HepG2 (cell line): ENCODE measurements around the gene RANBP2. TPM values are rescaled to one million over a fixed set of nuclear protein-coding genes. Genes with fewer than 3 reads are reported as not detected.

Experiments
- AKAP8 ChIP-seq: sonication (generic); formaldehyde crosslinking; IDR thresholded peaks from 2 replicates; pipeline ENCODE4 v1.5.1; 2020; ENCODE audit warnings: mild to moderate bottlenecking, missing genetic modification reagents
- ATF1 ChIP-seq: IDR thresholded peaks from 2 replicates; pipeline ENCODE4 v1.6.1; 2016; ENCODE audit warnings: mild to moderate bottlenecking, control low read depth
- HNRNPUL1 ChIP-seq: fragments of 200-400 bp; formaldehyde crosslinking; IDR thresholded peaks from 2 replicates; pipeline ENCODE4 v1.6.1; 2017; ENCODE audit warnings: low read depth, mild to moderate bottlenecking, low read length, moderate library complexity
- KAT8 ChIP-seq: IDR thresholded peaks from 2 replicates; pipeline ENCODE4 v1.6.1; 2016; ENCODE audit warnings: missing genetic modification reagents, missing compliant biosample characterization
- KMT2A ChIP-seq: sonication (generic); formaldehyde crosslinking; IDR thresholded peaks from 2 replicates; pipeline ENCODE4 v1.4.0; 2020; ENCODE audit warnings: missing genetic modification reagents
- MATR3 ChIP-seq: sonication (generic); formaldehyde crosslinking; IDR thresholded peaks from 2 replicates; pipeline ENCODE4 v1.4.0; 2020; ENCODE audit warnings: missing genetic modification reagents
- MAX ChIP-seq: IDR thresholded peaks from 2 replicates; pipeline ENCODE4 v1.6.1; 2012; ENCODE audit warnings: inconsistent platforms
- PCBP1 ChIP-seq: fragments of 200-400 bp; formaldehyde crosslinking; IDR thresholded peaks from 2 replicates; pipeline ENCODE4 v1.6.1; 2017; ENCODE audit warnings: mild to moderate bottlenecking, low read depth, low read length, borderline replicate concordance
- PHF8 ChIP-seq: sonication (generic); formaldehyde crosslinking; IDR thresholded peaks from 2 replicates; pipeline ENCODE4 v1.5.0; 2020; ENCODE audit warnings: missing genetic modification reagents
- POLR2G ChIP-seq: fragments of 200-400 bp; formaldehyde crosslinking; IDR thresholded peaks from 2 replicates; pipeline ENCODE4 v1.6.1; 2018; ENCODE audit warnings: mild to moderate bottlenecking, low read depth, low read length, moderate library complexity
- RBAK ChIP-seq: sonication (generic); formaldehyde crosslinking; IDR thresholded peaks from 2 replicates; pipeline ENCODE4 v1.5.1; 2020; ENCODE audit warnings: mild to moderate bottlenecking, missing genetic modification reagents
- SP1 ChIP-seq, 2 experiments: fragments of 450-650 bp in 1 of 2; sonication (generic) in 1 of 2; formaldehyde crosslinking in 1 of 2; IDR thresholded peaks; 2 replicates each; pipeline versions ENCODE4 v1.4.0 to v1.6.1; 2016 to 2020; ENCODE audit warnings: missing genetic modification reagents in 1 of 2
- ZNF264 ChIP-seq: sonication (generic); formaldehyde crosslinking; IDR thresholded peaks from 2 replicates; pipeline ENCODE4 v1.4.0; 2020; ENCODE audit warnings: missing genetic modification reagents
- ZNF280D ChIP-seq: sonication (generic); formaldehyde crosslinking; IDR thresholded peaks from 2 replicates; pipeline ENCODE4 v1.5.1; 2020; ENCODE audit warnings: mild to moderate bottlenecking, missing genetic modification reagents
- ZNF670 ChIP-seq: sonication (generic); formaldehyde crosslinking; IDR thresholded peaks from 2 replicates; pipeline ENCODE4 v1.8.0; 2022; ENCODE audit warnings: mild to moderate bottlenecking, missing genetic modification reagents, borderline replicate concordance
- ZNF775 ChIP-seq: sonication (generic); formaldehyde crosslinking; IDR thresholded peaks from 2 replicates; pipeline ENCODE4 v1.4.0; 2020; ENCODE audit warnings: missing genetic modification reagents, mild to moderate bottlenecking, moderate library complexity, borderline replicate concordance
- ZNF782 ChIP-seq: sonication (generic); formaldehyde crosslinking; IDR thresholded peaks from 2 replicates; pipeline ENCODE4 v1.4.0; 2020; ENCODE audit warnings: missing genetic modification reagents, mild to moderate bottlenecking, borderline replicate concordance
- ZSCAN12 ChIP-seq: sonication (generic); formaldehyde crosslinking; IDR thresholded peaks from 2 replicates; pipeline ENCODE4 v1.9.0; 2021; ENCODE audit warnings: mild to moderate bottlenecking, missing genetic modification reagents
- ZSCAN9 ChIP-seq: IDR thresholded peaks from 2 replicates; pipeline ENCODE4 v1.6.1; 2016; ENCODE audit warnings: borderline replicate concordance
- polyA plus RNA-seq, 8 experiments: library from polyadenylated mRNA; depleted of rRNA in 3 of 8; stranded (reverse) in 7 of 8; unstranded in 1 of 8; fragments of >200 nt; fragmentation: Illumina TruSeq in 4 of 8; extraction: Trizol in 4 of 8; gene quantifications; 2 replicates each; pipeline versions ENCODE4 v1.2.1 to v1.2.3, GENCODE V29; 2011 to 2016; ENCODE audit warnings: low read depth in 4 of 8, missing spikeins in 1 of 8, mixed read lengths in 1 of 8; ENCODE audit not compliant: insufficient read depth in 1 of 8
- total RNA-seq, 5 experiments: library from RNA; depleted of rRNA; stranded (reverse); fragments of >200 nt; fragmentation: Illumina TruSeq; extraction: Trizol; gene quantifications; 2 replicates each; pipeline ENCODE4 v1.2.3, GENCODE V29; 2016; ENCODE audit warnings: low read depth in 1 of 5
- TF ChIP-seq, protein P1 (sequence below): IDR thresholded peaks from 2 replicates; pipeline ENCODE4 v1.6.1; 2012; ENCODE audit warnings: low read length, improper control_type of control experiment
- TF ChIP-seq, protein P2 (sequence below): sonication (generic); formaldehyde crosslinking; IDR thresholded peaks from 2 replicates; pipeline ENCODE4 v1.5.1; 2020; ENCODE audit warnings: mild to moderate bottlenecking, moderate library complexity, missing genetic modification reagents

Gene RANBP2
- total and polyA plus RNA-seq, 2 of the 13 experiments (the other 11 are each of a cell fraction or from before 2014, with no cell fraction given), result 12.2 to 87.0 TPM

DNA sequence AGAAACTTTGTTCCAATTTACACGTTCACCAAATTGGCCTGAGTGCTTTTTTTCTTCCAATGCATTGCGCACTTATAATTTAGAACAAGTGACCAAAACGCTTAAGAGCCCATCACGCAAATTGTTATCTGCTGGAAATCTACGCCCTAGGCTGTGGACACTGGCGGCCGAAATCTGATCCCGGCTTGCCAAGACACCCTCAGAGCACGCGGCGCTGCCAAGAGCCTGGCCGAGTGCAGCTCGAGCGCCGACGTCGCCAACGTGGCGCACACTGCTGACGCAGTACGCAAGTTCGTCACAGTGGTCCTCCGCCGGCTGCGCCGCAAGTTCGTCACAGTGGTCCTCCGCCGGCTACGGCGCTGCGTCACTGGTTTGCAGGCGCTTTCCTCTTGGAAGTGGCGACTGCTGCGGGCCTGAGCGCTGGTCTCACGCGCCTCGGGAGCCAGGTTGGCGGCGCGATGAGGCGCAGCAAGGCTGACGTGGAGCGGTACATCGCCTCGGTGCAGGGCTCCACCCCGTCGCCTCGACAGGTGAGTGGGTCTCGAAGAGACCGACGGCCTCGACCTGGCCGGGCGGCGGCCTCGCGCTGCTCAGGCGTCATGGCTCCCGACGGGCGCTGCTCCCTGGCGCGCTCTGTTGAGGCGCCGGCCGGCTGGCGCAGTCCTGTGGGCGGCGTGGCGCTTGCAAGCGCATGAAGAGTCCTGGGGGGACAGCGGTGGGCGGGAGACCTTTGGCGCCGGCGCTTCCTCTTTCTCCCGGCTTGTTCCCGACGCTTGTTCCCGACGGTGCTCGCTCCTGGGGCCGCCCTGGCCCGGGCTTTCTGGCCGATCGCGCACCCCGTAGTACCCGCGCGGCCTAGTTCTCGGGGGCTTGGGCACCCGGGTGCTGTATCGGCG lies at the start of gene RANBP2 (continued):
- TF ChIP-seq ZNF280D (CRISPR knock-in tag) (peak; percentile 98), MAX (peak; percentile 100), RBAK (0 out of 2 replicates have a peak, but pooled peaks have one; percentile 25), ZNF670 (CRISPR knock-in tag) (peak; percentile 98), ZNF775 (CRISPR knock-in tag) (0 out of 2 replicates have a peak, but pooled peaks have one; percentile 77), SP1 (IDR thresholded peaks at IDR 0.05) (no peak), SP1 (CRISPR knock-in tag; IDR thresholded peaks at IDR 0.05) (peak; percentile 93), ZSCAN9 (CRISPR knock-in tag) (peak; percentile 97), ATF1 (CRISPR knock-in tag) (peak; percentile 99), ZSCAN12 (CRISPR knock-in tag) (peak; percentile 34; the same call in 1 of the 2 replicates), ZNF782 (CRISPR knock-in tag) (peak; percentile 97), MATR3 (CRISPR knock-in tag) (no peak), PHF8 (CRISPR knock-in tag) (peak; percentile 99), HNRNPUL1 (0 out of 2 replicates have a peak, but pooled peaks have one; percentile 18), KMT2A (CRISPR knock-in tag) (peak; percentile 100), ZNF264 (CRISPR knock-in tag) (peak; percentile 83; the same call in 1 of the 2 replicates), PCBP1 (no peak), AKAP8 (CRISPR knock-in tag) (peak; percentile 79; the same call in 1 of the 2 replicates), KAT8 (CRISPR knock-in tag) (peak; percentile 100), POLR2G (peak; percentile 98)
- TF ChIP-seq, protein P1, sequence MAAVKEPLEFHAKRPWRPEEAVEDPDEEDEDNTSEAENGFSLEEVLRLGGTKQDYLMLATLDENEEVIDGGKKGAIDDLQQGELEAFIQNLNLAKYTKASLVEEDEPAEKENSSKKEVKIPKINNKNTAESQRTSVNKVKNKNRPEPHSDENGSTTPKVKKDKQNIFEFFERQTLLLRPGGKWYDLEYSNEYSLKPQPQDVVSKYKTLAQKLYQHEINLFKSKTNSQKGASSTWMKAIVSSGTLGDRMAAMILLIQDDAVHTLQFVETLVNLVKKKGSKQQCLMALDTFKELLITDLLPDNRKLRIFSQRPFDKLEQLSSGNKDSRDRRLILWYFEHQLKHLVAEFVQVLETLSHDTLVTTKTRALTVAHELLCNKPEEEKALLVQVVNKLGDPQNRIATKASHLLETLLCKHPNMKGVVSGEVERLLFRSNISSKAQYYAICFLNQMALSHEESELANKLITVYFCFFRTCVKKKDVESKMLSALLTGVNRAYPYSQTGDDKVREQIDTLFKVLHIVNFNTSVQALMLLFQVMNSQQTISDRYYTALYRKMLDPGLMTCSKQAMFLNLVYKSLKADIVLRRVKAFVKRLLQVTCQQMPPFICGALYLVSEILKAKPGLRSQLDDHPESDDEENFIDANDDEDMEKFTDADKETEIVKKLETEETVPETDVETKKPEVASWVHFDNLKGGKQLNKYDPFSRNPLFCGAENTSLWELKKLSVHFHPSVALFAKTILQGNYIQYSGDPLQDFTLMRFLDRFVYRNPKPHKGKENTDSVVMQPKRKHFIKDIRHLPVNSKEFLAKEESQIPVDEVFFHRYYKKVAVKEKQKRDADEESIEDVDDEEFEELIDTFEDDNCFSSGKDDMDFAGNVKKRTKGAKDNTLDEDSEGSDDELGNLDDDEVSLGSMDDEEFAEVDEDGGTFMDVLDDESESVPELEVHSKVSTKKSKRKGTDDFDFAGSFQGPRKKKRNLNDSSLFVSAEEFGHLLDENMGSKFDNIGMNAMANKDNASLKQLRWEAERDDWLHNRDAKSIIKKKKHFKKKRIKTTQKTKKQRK, result no peak
- TF ChIP-seq, protein P2, sequence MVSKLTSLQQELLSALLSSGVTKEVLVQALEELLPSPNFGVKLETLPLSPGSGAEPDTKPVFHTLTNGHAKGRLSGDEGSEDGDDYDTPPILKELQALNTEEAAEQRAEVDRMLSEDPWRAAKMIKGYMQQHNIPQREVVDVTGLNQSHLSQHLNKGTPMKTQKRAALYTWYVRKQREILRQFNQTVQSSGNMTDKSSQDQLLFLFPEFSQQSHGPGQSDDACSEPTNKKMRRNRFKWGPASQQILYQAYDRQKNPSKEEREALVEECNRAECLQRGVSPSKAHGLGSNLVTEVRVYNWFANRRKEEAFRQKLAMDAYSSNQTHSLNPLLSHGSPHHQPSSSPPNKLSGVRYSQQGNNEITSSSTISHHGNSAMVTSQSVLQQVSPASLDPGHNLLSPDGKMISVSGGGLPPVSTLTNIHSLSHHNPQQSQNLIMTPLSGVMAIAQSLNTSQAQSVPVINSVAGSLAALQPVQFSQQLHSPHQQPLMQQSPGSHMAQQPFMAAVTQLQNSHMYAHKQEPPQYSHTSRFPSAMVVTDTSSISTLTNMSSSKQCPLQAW (CRISPR knock-in tag), result peak; percentile 95
